ENCODE results near the gene ZBTB1. TPM values are rescaled to one million over a fixed set of nuclear protein-coding genes. Genes with fewer than 3 reads are reported as not detected.

Gene ZBTB1
- total RNA-seq, 1 donor from 2014 or later = 53.3 TPM

DNA sequence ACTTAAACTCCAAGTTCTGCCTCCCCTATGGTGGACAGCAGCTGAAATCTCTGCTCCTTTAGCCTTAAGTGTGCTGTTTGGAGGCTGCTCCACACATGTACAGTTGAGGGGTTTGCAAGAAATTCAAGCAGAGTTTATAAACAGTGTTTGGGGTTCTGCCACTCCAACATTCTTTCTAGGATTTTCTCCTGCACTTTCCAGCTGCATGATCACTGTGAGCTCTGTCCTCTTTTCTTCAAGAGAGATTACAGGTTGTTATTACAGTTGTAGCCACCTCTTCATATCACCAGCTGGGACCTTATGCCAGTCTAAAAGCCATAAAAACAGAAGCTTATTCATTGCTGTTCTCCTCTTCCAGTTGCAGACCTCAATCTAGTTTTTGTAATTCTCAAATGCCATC is 9.3 kb upstream of the ZBTB1 start:
- Histone ChIP-seq H4K20me1 (ENCODE audit: low read depth) (peaks cover 19% of the 10 kb centered on the region), H3K79me2 (ENCODE audit: low read depth) (peaks cover 37% of the 10 kb centered on the region), H2AFZ (replicated peaks) (no peak overlapping the region), H3K4me2 (no peak overlapping the region), H3K27ac (no peak overlapping the region), H3K9ac (no peak overlapping the region), H3K27me3 (no peaks in the 10 kb centered on the region), H3K4me3 (no peak overlapping the region), H3K36me3 (no peaks in the 10 kb centered on the region), H3K4me1 (no peaks in the 10 kb centered on the region), H3K9me3 (ENCODE audit: low read depth) (no peaks in the 10 kb centered on the region), H3F3A (ENCODE audit: low read depth) (no peaks in the 10 kb centered on the region)
- H3K27ac Mint-ChIP-seq = no peak overlapping the region
- no peak overlapping the region for H3K4me3 Mint-ChIP-seq
- H3K4me1 Mint-ChIP-seq = peaks cover 2% of the 10 kb centered on the region
- H3K36me3 Mint-ChIP-seq = peaks cover 3% of the 10 kb centered on the region
- no peak for DNase-seq (ENCODE audit: low spot score)
- no peaks in the 10 kb centered on the region for H3K27me3 Mint-ChIP-seq (ENCODE audit: insufficient read depth, low read depth)
- TF ChIP-seq EZH2phosphoT487 (IDR thresholded peaks at IDR 0.05) (no peak), EZH2 (IDR thresholded peaks at IDR 0.05) (no peak)
- TF ChIP-seq, protein P1, sequence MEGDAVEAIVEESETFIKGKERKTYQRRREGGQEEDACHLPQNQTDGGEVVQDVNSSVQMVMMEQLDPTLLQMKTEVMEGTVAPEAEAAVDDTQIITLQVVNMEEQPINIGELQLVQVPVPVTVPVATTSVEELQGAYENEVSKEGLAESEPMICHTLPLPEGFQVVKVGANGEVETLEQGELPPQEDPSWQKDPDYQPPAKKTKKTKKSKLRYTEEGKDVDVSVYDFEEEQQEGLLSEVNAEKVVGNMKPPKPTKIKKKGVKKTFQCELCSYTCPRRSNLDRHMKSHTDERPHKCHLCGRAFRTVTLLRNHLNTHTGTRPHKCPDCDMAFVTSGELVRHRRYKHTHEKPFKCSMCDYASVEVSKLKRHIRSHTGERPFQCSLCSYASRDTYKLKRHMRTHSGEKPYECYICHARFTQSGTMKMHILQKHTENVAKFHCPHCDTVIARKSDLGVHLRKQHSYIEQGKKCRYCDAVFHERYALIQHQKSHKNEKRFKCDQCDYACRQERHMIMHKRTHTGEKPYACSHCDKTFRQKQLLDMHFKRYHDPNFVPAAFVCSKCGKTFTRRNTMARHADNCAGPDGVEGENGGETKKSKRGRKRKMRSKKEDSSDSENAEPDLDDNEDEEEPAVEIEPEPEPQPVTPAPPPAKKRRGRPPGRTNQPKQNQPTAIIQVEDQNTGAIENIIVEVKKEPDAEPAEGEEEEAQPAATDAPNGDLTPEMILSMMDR (IDR thresholded peaks at IDR 0.05) = no peak
- no peaks in the 10 kb centered on the region for H3K9me3 Mint-ChIP-seq

DNA sequence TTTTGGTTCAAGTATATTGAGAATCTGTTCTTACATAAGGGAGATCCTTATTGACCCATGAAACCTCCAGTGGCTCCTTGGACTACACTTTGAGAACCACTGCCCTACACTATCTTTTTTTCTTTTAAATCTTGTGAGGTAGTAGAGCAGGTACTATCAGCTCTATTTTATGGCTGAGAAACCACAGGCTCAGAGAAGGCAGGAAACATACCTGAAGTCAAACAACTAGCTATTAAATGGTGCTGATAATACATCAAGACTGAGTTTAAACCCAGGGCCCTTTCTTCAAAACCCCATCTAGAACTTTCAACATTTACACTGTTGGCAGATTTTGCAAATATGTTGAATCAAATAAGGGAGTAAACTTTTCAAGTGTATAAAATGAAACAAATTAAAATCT is 7.8 kb upstream of the ZBTB1 start:
- H3K36me3 ChIP-seq = no peaks in the 10 kb centered on the region
- no peaks in the 10 kb centered on the region for H3K9me3 ChIP-seq (ENCODE audit: low read depth)
- no peak overlapping the region for H3K4me3 Mint-ChIP-seq
- no peak overlapping the region for H3K27ac Mint-ChIP-seq
- H3K79me2 ChIP-seq (ENCODE audit: low read depth) = peaks cover 52% of the 10 kb centered on the region
- H3F3A ChIP-seq (ENCODE audit: low read depth) = no peaks in the 10 kb centered on the region
- no peak overlapping the region for H3K9ac ChIP-seq
- H3K9me3 Mint-ChIP-seq = no peaks in the 10 kb centered on the region
- no peak for DNase-seq (ENCODE audit: low spot score)
- no peak overlapping the region for H3K4me3 ChIP-seq
- H3K4me1 ChIP-seq = peaks cover 7% of the 10 kb centered on the region
- no peak overlapping the region for H2AFZ ChIP-seq (replicated peaks)
- peaks cover 3% of the 10 kb centered on the region for H3K36me3 Mint-ChIP-seq
- H3K27me3 Mint-ChIP-seq (ENCODE audit: insufficient read depth, low read depth) = no peaks in the 10 kb centered on the region
- peaks cover 11% of the 10 kb centered on the region for H4K20me1 ChIP-seq (ENCODE audit: low read depth)
- H3K4me2 ChIP-seq = no peak overlapping the region
- no peaks in the 10 kb centered on the region for H3K27me3 ChIP-seq
- H3K27ac ChIP-seq = no peak overlapping the region
- TF ChIP-seq EZH2phosphoT487 (IDR thresholded peaks at IDR 0.05) = no peak
- TF ChIP-seq, protein P1 (IDR thresholded peaks at IDR 0.05) = no peak
- TF ChIP-seq EZH2 (IDR thresholded peaks at IDR 0.05) = no peak
- H3K4me1 Mint-ChIP-seq = peaks cover 5% of the 10 kb centered on the region

DNA sequence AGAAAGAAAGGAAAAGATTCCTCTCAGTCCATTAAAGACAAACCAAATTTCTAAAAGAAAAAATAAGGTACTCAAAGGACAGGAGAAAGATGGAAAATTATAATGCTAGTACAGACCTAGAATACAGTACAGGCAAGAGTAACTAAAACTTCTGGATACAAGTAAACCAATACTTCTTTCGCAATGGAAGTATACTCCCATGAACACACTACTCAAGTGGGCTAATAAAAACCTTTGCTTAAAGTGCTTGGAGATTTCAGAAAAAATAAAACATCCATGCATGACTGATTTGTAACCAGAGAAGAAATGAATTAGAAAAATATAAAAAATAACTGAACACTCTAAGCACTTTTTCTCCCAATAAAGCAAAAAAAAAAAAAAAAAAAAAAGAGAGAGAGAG is 4.5 kb upstream of the ZBTB1 start:
- Histone ChIP-seq H3K9me3 (ENCODE audit: low read depth) (no peaks in the 10 kb centered on the region), H3K27ac (no peak overlapping the region), H3K4me3 (no peak overlapping the region), H4K20me1 (ENCODE audit: low read depth) (peaks cover 2% of the 10 kb centered on the region), H3K79me2 (ENCODE audit: low read depth) (peaks cover 69% of the 10 kb centered on the region), H3K27me3 (no peaks in the 10 kb centered on the region), H3K36me3 (no peaks in the 10 kb centered on the region), H3K9ac (no peak overlapping the region), H3F3A (ENCODE audit: low read depth) (peaks cover 24% of the 10 kb centered on the region), H3K4me2 (no peak overlapping the region), H3K4me1 (peaks cover 18% of the 10 kb centered on the region), H2AFZ (replicated peaks) (no peak overlapping the region)
- peaks cover 2% of the 10 kb centered on the region for H3K27me3 Mint-ChIP-seq (ENCODE audit: insufficient read depth, low read depth)
- H3K4me3 Mint-ChIP-seq = no peak overlapping the region
- no peak overlapping the region for H3K27ac Mint-ChIP-seq
- no peak for DNase-seq (ENCODE audit: low spot score)
- TF ChIP-seq EZH2 (IDR thresholded peaks at IDR 0.05) (no peak), EZH2phosphoT487 (IDR thresholded peaks at IDR 0.05) (no peak)
- peaks cover 5% of the 10 kb centered on the region for H3K36me3 Mint-ChIP-seq
- H3K9me3 Mint-ChIP-seq = no peaks in the 10 kb centered on the region
- H3K4me1 Mint-ChIP-seq = peaks cover 16% of the 10 kb centered on the region

DNA sequence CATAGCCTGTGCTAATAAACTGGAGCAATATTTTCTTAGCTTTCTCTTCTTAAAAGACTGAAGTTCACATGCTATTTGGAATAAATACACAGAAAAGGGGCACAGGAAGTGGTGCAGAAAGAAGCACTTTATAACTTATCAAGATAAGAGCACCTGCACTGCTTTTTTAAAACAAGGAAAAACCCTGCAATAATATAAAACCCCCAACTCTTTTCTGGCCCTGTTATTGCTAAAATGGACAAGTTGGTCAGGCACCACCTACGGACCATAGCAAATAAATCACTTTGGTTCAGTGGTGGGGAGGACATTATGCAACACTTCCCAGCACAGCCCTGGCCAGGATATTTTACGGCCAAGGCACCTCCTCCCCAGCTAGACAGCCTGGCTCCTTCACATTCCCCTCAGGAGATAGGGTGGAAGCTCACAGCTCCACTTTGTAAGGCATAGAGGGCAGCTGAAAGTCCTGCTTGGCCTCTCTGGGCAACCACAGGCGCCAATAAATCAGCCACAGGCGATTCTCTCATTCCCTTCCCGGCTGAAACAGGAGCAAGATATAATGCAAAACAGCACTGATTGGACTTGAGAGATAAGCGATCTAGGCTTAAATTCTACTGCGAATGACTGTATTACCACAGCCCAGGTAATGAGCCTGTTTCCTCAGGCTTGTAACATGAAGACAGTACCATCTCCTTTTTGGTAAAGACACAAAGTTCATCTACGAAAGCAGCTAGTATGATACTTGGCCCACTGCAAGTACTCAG is 3.0 kb upstream of the ZBTB1 start:
- H3K4me2 ChIP-seq = peak overlapping the region; percentile 89
- H3K4me3 ChIP-seq = peak overlapping the region; percentile 80
- no peak for DNase-seq (ENCODE audit: low spot score)
- H3K27ac ChIP-seq = no peak overlapping the region
- Mint-ChIP-seq H3K9me3 (no peaks in the 10 kb centered on the region), H3K27me3 (ENCODE audit: insufficient read depth, low read depth) (peaks cover 2% of the 10 kb centered on the region), H3K4me3 (peak overlapping the region; percentile 94), H3K36me3 (peaks cover 5% of the 10 kb centered on the region), H3K27ac (no peak overlapping the region), H3K4me1 (peaks cover 25% of the 10 kb centered on the region)
- H3K4me1 ChIP-seq = peaks cover 21% of the 10 kb centered on the region
- no peaks in the 10 kb centered on the region for H3K36me3 ChIP-seq
- H3F3A ChIP-seq (ENCODE audit: low read depth) = peaks cover 31% of the 10 kb centered on the region
- TF ChIP-seq EZH2phosphoT487 (IDR thresholded peaks at IDR 0.05) = no peak
- TF ChIP-seq, protein P1 (IDR thresholded peaks at IDR 0.05) = no peak
- no peak for TF ChIP-seq EZH2 (IDR thresholded peaks at IDR 0.05)
- H3K79me2 ChIP-seq (ENCODE audit: low read depth) = peaks cover 80% of the 10 kb centered on the region
- no peak overlapping the region for H2AFZ ChIP-seq (replicated peaks)
- no peak overlapping the region for H3K9ac ChIP-seq
- H3K27me3 ChIP-seq = no peaks in the 10 kb centered on the region
- H3K9me3 ChIP-seq (ENCODE audit: low read depth) = no peaks in the 10 kb centered on the region
- H4K20me1 ChIP-seq (ENCODE audit: low read depth) = peaks cover 12% of the 10 kb centered on the region
